ENCODE measurements around the gene TSPAN6. TPM values are rescaled to one million over a fixed set of nuclear protein-coding genes. Genes with fewer than 3 reads are reported as not detected.

Gene TSPAN6
- total and polyA plus RNA-seq, 10 donors = 2.9 to 20.8 (median 12.3) TPM

GRCh38 chrX:100682939-100683338 lies 46.3 kb upstream of the TSPAN6 start:
- Histone ChIP-seq H3K36me3 (no peaks in the 10 kb centered on the region), H3K27me3 (replicated peaks in 1 of 7) (no peaks in the 10 kb centered on the region), H3K4me1 (peaks cover 0 to 21% (median 0%) of the 10 kb centered on the region in 6 donors), H3K27ac (no peak overlapping the region), H3K4me3 (no peak overlapping the region), H3K9me3 (no peaks in the 10 kb centered on the region)
- no peak for DNase-seq
- 80 to 95% (median 92%) methylated on average over 5 to 8 of the region's 8 CpGs for WGBS, 5 donors
- intact Hi-C loops (cut with DNase I; ENCODE audit: low total_unique reads) = no loop called here
- TF ChIP-seq POLR2AphosphoS5 (IDR thresholded peaks at IDR 0.05) (no peak), POLR2A (IDR thresholded peaks at IDR 0.05) (no peak)
- TF ChIP-seq, protein P1, sequence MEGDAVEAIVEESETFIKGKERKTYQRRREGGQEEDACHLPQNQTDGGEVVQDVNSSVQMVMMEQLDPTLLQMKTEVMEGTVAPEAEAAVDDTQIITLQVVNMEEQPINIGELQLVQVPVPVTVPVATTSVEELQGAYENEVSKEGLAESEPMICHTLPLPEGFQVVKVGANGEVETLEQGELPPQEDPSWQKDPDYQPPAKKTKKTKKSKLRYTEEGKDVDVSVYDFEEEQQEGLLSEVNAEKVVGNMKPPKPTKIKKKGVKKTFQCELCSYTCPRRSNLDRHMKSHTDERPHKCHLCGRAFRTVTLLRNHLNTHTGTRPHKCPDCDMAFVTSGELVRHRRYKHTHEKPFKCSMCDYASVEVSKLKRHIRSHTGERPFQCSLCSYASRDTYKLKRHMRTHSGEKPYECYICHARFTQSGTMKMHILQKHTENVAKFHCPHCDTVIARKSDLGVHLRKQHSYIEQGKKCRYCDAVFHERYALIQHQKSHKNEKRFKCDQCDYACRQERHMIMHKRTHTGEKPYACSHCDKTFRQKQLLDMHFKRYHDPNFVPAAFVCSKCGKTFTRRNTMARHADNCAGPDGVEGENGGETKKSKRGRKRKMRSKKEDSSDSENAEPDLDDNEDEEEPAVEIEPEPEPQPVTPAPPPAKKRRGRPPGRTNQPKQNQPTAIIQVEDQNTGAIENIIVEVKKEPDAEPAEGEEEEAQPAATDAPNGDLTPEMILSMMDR (IDR thresholded peaks at IDR 0.05 in 8 of 11, conservative IDR thresholded peaks at IDR 0.05 in 3 of 11) = no peak

- Histone ChIP-seq H3K4me1 (peaks cover 0 to 9% (median 0%) of the 10 kb centered on the region in 6 donors), H3K4me3 (no peak overlapping the region), H3K36me3 (no peaks in the 10 kb centered on the region), H3K9me3 (no peaks in the 10 kb centered on the region), H3K27me3 (replicated peaks in 1 of 7) (no peaks in the 10 kb centered on the region), H3K27ac (no peak overlapping the region)
- 43 to 92% (median 87%) methylated on average over 3 of the region's 3 CpGs for WGBS, 5 donors
- no peak for TF ChIP-seq POLR2A (IDR thresholded peaks at IDR 0.05)
- TF ChIP-seq POLR2AphosphoS5 (IDR thresholded peaks at IDR 0.05) = no peak
- TF ChIP-seq, protein P1 (IDR thresholded peaks at IDR 0.05 in 8 of 11, conservative IDR thresholded peaks at IDR 0.05 in 3 of 11) = no peak
- no peak for DNase-seq
- intact Hi-C loops (cut with DNase I; ENCODE audit: low total_unique reads) = no loop called here
These were observed 45.0 kb upstream of the TSPAN6 start for GRCh38 chrX:100681599-100681998.

- TF ChIP-seq POLR2A (IDR thresholded peaks at IDR 0.05) (no peak), POLR2AphosphoS5 (IDR thresholded peaks at IDR 0.05) (no peak)
- TF ChIP-seq, protein P1 (IDR thresholded peaks at IDR 0.05 in 8 of 11, conservative IDR thresholded peaks at IDR 0.05 in 3 of 11) = no peak
- 30 to 78% (median 50%) methylated on average over 2 of the region's 2 CpGs for WGBS, 5 donors
- Histone ChIP-seq H3K27ac (no peak overlapping the region), H3K4me3 (no peak overlapping the region), H3K9me3 (no peaks in the 10 kb centered on the region), H3K27me3 (replicated peaks in 1 of 7) (no peaks in the 10 kb centered on the region), H3K36me3 (no peaks in the 10 kb centered on the region), H3K4me1 (peaks cover 0 to under 1% (median 0%) of the 10 kb centered on the region in 6 donors)
- intact Hi-C loops (cut with DNase I; ENCODE audit: low total_unique reads) = no loop called here
- no peak for DNase-seq
These were observed 44.1 kb upstream of the TSPAN6 start for GRCh38 chrX:100680756-100681155.

DNA sequence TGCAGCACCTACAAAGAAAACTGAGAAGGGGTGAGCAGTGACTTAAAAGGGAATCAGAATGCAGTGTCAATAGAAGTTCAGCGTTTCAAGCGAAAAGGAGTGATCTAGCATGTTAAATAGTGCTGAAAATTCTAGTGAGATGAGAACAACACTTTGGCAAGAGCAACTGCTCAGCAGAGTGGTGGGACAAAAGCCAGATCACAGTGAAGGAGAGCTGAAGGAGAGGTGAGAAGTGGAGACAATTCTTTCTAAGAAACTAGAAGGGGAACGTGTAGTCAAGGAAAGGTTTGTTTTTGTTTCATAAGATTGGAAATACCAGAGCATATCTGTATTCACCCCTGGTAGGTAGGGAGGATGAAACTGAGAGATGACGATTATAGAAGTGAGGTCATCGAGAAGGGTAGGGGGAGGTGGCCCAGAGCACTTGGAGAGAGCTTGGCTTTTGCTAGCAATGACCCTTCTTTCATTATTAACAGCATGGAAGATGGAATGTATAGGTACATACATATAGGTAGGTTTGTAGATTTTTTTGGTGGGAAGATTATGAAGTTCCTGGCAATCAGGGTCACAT lies 41.1 kb upstream of the TSPAN6 start:
- 65 to 89% (median 79%) methylated on average over 5 of the region's 5 CpGs for WGBS, 5 donors
- Histone ChIP-seq H3K27ac (no peak overlapping the region), H3K4me1 (peaks cover 0 to 15% (median 8%) of the 10 kb centered on the region in 6 donors), H3K36me3 (no peaks in the 10 kb centered on the region), H3K4me3 (no peak overlapping the region), H3K9me3 (no peaks in the 10 kb centered on the region), H3K27me3 (replicated peaks in 1 of 7) (no peaks in the 10 kb centered on the region)
- DNase-seq = no peak
- intact Hi-C loops (cut with DNase I; ENCODE audit: low total_unique reads) = no loop called here
- TF ChIP-seq POLR2AphosphoS5 (IDR thresholded peaks at IDR 0.05) (no peak), POLR2A (IDR thresholded peaks at IDR 0.05) (no peak)
- TF ChIP-seq, protein P1 (IDR thresholded peaks at IDR 0.05 in 8 of 11, conservative IDR thresholded peaks at IDR 0.05 in 3 of 11) = no peak
